Muscle layer of duodenum (tissue), 2 donors: ENCODE data around the gene ARHGAP21.

Source experiments
- H3K27ac ChIP-seq: one replicate; pipeline ENCODE4 v1.7.0; 2013; ENCODE audit warnings: mild to moderate bottlenecking, low read length
- H3K27me3 ChIP-seq: one replicate; pipeline ENCODE4 v1.7.0; 2013; ENCODE audit warnings: low read depth, mild to moderate bottlenecking, control low read depth, low read length
- H3K36me3 ChIP-seq, 2 donors: one replicate each; pipeline ENCODE4 v1.7.0; 2013; ENCODE audit warnings: low read length in 2 of 2, control low read depth in 1 of 2, mild to moderate bottlenecking in 1 of 2; ENCODE audit not compliant: insufficient read depth in 2 of 2, control insufficient read depth in 1 of 2
- H3K4me1 ChIP-seq, 2 donors: one replicate each; pipeline ENCODE4 v1.7.0; 2013; ENCODE audit warnings: low read length in 2 of 2, mild to moderate bottlenecking in 2 of 2, control low read depth in 1 of 2, moderate library complexity in 1 of 2; ENCODE audit not compliant: insufficient read depth in 2 of 2, control insufficient read depth in 1 of 2
- H3K4me3 ChIP-seq, 2 donors: one replicate each; pipeline ENCODE4 v1.7.0; 2013; ENCODE audit warnings: low read length in 2 of 2, low read depth in 1 of 2, mild to moderate bottlenecking in 1 of 2
- H3K9me3 ChIP-seq, 2 donors: one replicate each; pipeline ENCODE4 v1.7.0; 2013; ENCODE audit warnings: low read length in 2 of 2, control low read depth in 1 of 2, mild to moderate bottlenecking in 1 of 2; ENCODE audit not compliant: control insufficient read depth in 1 of 2
- donor health status: healthy.

The ARHGAP21 gene

DNA sequence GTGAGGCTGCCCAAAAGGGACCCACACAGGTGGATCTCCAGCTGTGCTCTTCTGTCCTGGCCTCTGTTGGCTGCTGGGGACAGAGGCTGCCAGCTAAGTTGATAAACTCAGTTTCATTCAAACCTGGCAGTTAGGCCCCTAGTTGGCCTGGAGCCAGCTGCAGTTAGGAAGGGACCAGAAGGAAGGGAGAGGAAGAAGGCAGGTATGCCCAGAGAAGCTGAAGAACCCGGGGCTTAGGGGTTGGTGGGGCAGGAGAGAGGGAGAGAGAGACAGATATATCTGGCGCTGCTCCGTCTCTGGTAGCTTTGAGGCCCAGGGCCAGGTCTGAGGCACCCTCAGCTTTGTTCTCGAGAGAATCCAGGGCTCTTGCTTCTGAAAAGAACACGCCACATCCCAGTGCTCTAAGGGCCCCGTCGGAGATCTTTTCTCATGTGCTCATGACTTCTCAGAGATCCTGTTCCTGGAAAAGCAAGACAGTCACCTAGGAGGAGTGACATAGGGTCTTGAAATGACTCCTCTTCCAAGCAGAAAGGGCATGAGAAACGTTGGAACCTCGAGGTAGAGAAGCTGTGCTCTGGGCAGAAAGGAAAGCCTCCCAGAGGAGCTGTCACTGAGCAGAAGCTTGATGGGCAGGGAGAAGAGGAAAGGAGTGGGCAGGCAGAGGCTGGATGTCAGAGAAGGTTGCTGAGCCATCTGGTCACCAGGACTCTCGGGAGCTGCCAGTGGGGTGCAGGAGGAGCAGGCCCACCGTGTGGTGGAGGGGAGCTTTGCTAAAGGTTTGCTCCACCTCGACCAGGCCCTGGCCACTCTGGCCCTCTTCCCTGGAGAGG, 153.6 kb downstream of the ARHGAP21 start:
- no peaks in the 10 kb centered on the region for H3K9me3 ChIP-seq
- no peaks in the 10 kb centered on the region for H3K36me3 ChIP-seq
- no peaks in the 10 kb centered on the region for H3K4me1 ChIP-seq
- H3K4me3 ChIP-seq: no peak overlapping the region
- no peaks in the 10 kb centered on the region for H3K27me3 ChIP-seq
- H3K27ac ChIP-seq: no peak overlapping the region

DNA sequence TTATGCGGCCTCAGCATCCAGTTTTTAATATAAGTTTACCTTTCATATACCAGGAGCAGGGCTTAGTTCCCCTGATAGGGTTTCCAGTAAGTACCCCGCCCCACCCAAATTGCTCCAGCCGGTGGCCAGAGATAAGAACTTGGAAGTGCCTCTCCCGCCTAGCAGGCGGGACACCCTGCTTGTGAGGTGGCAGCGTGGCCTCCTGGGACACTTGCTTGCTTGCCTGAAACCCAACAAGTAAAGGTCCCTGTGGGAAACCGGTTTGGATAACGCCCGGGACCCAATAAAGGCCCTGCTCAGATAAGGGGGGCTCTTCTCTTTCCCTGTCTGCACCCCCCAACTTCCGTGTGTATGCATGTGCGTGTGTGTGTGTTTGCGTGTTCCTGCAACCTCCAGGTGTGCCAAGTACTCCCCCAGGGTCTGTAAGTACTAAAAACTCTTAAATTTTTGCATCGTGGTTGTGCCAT, 154.3 kb downstream of the ARHGAP21 start:
- Histone ChIP-seq H3K27ac (no peak overlapping the region), H3K36me3 (no peaks in the 10 kb centered on the region), H3K27me3 (no peaks in the 10 kb centered on the region), H3K9me3 (no peaks in the 10 kb centered on the region), H3K4me3 (no peak overlapping the region), H3K4me1 (no peaks in the 10 kb centered on the region)

DNA sequence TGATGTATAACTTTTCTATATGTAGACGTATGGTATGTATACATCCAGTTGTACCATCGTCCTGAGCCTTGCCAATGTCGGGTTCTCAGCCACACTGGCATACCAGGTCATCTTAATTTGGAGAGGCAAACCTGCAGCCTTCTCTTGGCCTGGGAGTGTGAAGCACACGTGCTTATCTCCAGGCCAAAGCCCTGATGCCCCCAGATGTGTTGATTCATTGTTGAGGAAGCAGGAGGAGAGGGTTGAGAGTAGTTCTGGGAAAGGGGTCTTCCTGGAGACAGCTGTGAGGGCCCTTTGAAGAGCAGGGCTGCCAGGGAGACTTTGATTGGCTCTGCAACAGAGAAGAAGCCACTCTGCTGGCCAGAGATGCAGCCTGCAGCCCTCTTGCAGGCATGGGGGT, 155.6 kb downstream of the ARHGAP21 start:
- Histone ChIP-seq H3K36me3 (no peaks in the 10 kb centered on the region), H3K4me1 (no peaks in the 10 kb centered on the region), H3K27me3 (no peaks in the 10 kb centered on the region), H3K27ac (no peak overlapping the region), H3K9me3 (no peaks in the 10 kb centered on the region), H3K4me3 (no peak overlapping the region)

DNA sequence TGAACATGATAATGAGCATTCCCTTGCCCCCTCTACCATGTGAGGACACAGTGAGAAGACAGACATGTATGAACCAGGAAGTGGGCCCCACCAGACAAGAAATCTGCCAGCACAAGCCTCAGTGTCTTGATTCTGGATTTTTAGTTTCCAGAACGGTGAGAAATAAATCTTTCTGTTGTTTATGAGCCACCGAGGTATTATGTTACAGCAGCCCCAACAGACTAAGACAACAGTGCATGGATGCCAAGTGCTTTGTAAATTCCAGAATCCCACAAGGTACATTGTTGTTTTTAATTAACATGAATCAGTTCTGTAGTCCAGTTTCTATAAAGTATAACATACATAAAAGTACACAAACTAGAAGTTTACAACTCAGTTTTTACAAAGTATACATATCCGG, 162.2 kb downstream of the ARHGAP21 start:
- H3K4me1 ChIP-seq: no peaks in the 10 kb centered on the region
- H3K27ac ChIP-seq: no peak overlapping the region

DNA sequence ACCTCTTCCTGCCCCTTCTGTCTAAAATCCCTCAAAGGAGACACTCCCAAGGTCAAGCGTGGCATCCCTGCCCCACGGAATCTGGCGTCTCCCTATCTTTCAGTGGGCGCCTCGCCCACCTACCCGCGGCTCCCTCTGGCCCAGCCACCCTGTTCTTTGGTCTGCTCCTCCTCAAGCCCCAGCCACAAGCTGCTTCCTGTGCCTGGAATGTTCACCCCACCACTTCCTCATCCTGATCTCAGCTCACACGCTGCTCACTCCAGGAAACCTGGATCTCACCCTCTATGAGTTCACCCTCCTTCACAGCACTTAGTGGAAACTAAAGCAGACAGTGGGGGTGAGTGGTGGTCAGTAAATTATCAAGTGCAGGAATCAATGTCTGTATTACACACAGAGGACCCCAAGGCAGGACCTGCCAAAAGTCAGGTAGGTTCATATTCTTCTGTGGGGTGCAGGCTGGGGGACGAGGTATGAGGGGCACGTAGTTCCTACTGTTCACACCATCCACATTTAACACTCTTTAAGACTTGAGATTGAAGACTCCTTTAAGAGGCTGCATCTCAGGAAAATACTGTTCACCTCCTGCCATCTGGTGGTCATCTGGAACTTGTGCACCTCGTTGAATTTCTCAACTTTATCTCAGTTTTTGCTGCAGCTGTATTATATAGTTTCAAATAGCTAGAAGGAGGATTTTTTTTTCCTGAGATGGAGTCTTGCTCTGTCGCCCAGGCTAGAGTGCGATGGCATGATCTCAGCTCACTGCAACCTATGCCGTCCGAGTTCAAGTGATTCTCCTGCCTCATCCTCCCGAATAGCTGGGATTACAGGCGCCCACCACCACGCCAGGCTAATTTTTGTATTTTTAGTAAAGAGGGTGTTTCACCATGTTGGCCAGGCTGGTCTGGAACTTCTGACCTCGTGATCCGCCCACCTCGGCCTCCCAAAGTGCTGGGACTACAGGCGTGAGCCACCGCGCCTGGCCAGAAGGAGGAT, 166.6 kb downstream of the ARHGAP21 start:
- Histone ChIP-seq H3K27ac (no peak overlapping the region), H3K27me3 (no peaks in the 10 kb centered on the region), H3K9me3 (peaks cover 0 to 7% of the 10 kb centered on the region in 2 donors), H3K4me1 (no peaks in the 10 kb centered on the region), H3K4me3 (no peak overlapping the region), H3K36me3 (no peaks in the 10 kb centered on the region)

More for the DNA sequence above, 162.2 kb downstream of the ARHGAP21 start:
- Histone ChIP-seq H3K9me3 (peaks cover 0 to 7% of the 10 kb centered on the region in 2 donors), H3K27me3 (no peaks in the 10 kb centered on the region), H3K4me3 (no peak overlapping the region), H3K36me3 (no peaks in the 10 kb centered on the region)

DNA sequence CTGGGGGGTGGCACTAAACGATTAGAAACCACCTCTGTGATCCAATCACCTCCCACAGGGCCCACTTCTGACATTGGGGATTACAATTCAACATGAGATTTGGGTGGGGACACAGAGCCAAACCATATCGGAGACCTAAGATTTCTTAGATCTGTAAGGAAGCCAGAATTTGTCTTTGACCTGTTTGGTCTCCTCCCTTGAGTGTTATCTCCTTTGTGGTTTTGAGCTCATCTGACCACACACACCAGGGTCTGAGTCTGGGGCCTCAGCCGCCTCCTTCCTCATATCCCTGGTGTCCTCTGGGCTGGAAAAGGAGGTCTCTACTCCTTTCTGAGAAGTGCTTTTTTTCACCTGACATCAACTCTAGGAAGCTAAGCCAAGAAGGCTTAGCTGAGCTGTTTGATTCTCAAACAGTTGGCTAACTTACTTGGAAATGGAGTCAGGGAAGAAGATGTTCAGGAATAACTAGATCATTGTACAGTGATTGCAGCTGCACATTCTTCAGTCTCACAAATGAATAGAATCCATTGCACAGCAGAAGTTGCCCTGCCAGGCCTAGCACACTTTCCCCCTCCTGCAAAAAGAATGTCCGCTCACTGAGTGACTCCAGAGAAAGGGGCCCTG, 167.4 kb downstream of the ARHGAP21 start:
- Histone ChIP-seq H3K27me3 (no peaks in the 10 kb centered on the region), H3K36me3 (no peaks in the 10 kb centered on the region), H3K4me3 (no peak overlapping the region), H3K27ac (no peak overlapping the region), H3K9me3 (peaks cover 0 to 7% of the 10 kb centered on the region in 2 donors), H3K4me1 (no peaks in the 10 kb centered on the region)

DNA sequence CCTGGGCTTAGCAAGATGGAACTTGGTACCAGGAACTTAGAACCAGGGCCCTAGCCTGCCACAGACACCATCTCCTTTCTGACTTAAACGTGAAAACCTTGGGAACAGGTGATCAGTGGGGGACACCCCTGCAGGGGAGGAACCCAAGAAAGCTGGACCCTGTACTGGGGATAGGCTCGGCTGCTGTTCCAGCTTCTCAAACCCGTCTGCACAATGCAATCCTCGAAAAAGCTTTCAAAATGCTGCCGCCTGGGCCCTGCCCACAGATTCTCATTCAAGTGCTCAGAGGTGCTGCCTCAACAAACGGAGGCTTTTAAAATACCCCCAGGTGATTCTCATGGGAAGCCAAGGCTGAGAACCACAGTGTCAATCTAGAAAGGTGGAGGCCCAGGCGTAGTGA, 169.7 kb downstream of the ARHGAP21 start:
- no peak overlapping the region for H3K27ac ChIP-seq
- no peaks in the 10 kb centered on the region for H3K9me3 ChIP-seq
- H3K27me3 ChIP-seq: no peaks in the 10 kb centered on the region
- H3K4me3 ChIP-seq: no peak overlapping the region
- no peaks in the 10 kb centered on the region for H3K36me3 ChIP-seq
- no peaks in the 10 kb centered on the region for H3K4me1 ChIP-seq

DNA sequence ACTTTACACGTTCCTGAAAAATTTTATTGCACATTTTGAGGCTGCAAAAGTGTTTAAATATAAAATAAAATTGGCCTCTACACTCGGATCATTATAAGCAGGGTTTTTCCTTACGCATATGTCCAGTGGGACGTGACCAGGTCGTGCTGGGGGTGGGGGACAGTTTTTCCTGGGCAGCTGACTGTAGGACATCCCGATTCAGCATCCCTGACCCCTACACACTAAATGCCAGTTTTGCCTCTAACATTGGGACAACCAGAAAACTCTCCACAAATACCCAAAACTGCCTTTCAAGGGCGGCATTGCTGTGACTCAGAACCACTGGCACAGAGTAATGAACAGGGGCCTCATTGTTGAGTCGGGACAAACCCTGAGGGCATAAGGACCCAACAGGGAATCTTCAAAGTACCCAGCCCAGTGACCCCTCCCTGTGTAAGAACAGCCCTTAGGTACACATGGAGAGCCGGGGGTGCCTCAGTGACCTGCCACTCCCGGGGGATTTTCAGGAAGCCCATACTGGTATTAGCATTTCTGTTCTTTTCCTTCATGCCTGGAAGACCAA, 170.6 kb downstream of the ARHGAP21 start:
- no peak overlapping the region for H3K4me3 ChIP-seq
- H3K4me1 ChIP-seq: no peaks in the 10 kb centered on the region
- H3K27ac ChIP-seq: no peak overlapping the region
- no peaks in the 10 kb centered on the region for H3K27me3 ChIP-seq
- H3K36me3 ChIP-seq: no peaks in the 10 kb centered on the region
- no peaks in the 10 kb centered on the region for H3K9me3 ChIP-seq

DNA sequence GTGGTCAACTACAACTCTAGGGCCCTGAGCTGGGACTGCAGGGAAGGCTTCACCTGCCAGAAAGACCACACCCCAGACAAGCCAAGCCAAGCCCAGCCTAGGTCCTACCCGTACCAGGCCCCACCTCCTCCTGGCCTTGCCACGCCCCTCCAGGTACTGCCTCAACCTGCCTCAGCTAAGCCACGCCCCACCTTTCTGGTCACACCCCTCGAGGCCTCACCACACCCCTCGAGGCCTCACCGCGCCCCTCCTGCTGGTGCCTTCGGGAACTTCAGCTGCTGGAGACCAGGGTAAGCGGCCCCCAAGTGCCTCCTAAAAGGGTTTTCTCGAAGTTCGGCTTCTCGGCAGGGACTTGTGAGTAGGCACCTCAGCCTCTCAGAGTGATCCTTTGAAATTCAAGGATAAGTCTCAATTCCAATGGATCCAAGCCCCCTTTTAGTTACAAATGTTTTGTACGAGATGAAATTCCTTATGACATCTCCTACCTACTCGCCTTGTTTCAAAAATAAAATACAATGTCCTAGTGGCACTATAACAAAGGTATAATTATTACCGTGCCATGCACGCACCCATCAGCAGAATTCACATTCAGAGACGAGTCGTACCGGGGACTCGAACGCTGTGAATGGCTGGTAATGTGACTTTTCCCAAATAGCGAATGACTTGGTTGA, 171.2 kb downstream of the ARHGAP21 start:
- Histone ChIP-seq H3K27ac (no peak overlapping the region), H3K36me3 (no peaks in the 10 kb centered on the region), H3K4me3 (no peak overlapping the region), H3K27me3 (no peaks in the 10 kb centered on the region), H3K4me1 (no peaks in the 10 kb centered on the region), H3K9me3 (no peaks in the 10 kb centered on the region)

DNA sequence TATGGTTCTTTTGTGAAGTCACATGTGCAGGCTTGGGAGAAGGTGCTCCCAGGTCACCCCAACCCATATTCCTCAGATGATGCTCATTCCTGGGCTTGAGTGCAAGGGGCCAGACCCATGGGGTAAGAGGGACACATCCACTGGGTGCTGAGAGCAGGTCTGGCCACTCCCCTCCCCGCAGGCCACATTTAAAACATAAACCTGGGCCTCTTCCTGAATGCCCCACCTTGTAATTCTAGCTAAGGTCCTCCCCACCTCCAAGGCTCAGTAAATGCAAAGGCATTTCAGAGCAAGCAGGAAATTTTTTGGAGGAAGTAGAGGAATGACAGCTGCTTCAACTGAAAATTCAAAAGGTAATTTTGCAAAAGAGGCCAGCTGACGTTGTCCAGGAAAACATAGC, 172.5 kb downstream of the ARHGAP21 start:
- Histone ChIP-seq H3K27ac (no peak overlapping the region), H3K27me3 (no peaks in the 10 kb centered on the region), H3K4me3 (no peak overlapping the region), H3K9me3 (no peaks in the 10 kb centered on the region), H3K4me1 (no peaks in the 10 kb centered on the region), H3K36me3 (no peaks in the 10 kb centered on the region)
